HS-27A (cell line): Measurements from ENCODE around the gene TMEM209.
"Not testable (repeated sequence)": the region's sequence is repeated elsewhere in the genome, so short reads cannot be mapped to it uniquely, and the experiment has no call there.

Experiments
- DNase-seq: peaks from one replicate; pipeline ENCODE4 v3.0.0-alpha.2; 2012; ENCODE audit warnings: low read depth, missing footprints

TMEM209 gene

DNA sequence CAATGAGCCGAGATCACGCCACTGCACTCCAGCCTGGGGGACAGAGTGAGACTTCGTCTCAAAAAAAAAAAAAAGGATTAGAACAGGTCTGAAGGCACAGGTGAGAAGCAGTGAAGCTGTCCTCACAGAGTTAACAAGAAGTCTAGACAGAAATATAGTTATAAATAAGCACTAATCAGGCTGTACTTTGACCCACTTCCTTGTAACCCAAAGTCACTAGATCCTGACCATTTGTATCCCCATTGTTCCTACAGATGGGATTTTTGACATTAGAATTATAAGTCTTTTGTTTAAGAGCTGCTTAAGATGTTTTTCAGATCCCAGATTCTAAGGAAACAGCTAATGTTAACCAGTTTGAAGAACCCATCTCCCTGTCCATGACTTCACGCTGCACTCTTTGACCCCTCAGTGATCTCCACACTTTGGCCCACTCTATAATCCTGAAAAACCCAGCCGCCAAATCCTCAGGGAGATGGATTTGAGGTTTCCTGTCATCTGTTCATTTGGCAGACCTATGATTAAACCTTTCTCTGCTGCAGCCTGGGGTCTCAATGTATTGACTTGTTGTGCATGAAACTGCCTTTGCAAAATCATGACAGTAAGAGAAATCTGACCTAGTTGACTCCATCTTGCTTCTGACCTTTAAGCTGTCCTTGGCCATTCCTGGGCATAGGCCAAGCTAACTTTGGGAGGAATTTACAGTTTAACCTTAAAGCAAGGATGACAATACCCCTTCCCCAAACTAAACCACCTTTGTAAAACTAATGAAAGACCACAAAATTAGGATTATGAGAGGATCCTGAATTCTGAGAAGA lies 13.8 kb upstream of the TMEM209 start:
- DNase-seq = no peak

GRCh38 chr7:130216750-130217149 lies 11.5 kb upstream of the TMEM209 start:
- no peak for DNase-seq

DNA sequence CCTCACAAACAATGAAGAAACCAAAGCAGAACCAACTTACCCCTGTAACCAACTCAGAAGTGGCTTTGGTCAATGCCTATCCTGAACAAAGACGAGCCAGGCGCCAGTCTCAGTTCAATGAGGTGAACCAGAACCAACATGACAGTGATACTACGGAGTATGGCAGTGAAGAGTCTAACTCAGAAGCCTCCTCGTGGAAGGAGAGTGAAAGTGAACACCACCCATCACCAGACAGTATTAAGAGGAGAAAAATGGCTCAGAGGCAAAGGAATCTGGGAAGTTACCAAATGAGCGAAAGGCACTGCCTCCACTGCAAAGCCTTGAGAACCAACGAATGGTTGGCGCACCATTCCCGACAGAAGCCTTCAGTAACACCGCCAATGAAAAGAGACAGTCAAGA lies 10.8 kb upstream of the TMEM209 start:
- DNase-seq = no peak

GRCh38 chr7:130213828-130214227 lies 8.6 kb upstream of the TMEM209 start:
- no peak for DNase-seq

- DNase-seq = no peak
Observed at GRCh38 chr7:130210181-130210935, 5.2 kb upstream of the TMEM209 start.

GRCh38 chr7:130208516-130208915 lies 3.3 kb upstream of the TMEM209 start:
- DNase-seq = no peak

DNA sequence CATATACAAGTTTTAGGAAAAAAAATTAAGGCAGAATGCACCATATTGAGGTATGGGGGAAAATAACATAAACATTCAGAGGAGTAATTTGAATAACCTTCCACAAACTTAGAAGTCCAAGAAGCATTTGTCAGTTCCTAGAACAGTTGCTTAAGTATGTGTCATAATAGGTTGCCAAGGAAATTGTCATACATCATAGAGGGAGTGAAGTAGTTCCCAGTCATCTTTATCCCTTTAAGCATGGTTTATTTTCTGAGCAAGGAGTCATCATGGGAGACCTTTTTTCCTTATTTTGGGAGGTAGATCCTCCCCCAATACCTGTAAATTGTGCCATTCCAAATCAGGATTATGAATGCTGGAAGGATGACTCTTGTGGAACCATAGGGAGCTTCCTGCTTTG lies 2.4 kb upstream of the TMEM209 start, which contains the start of gene SSMEM1:
Gene SSMEM1, plus strand, starts transcription at position 219 of the 400 bp plus-strand sequence. Its CDS starts 51 bp downstream, at position 270.
- no peak for DNase-seq

DNA sequence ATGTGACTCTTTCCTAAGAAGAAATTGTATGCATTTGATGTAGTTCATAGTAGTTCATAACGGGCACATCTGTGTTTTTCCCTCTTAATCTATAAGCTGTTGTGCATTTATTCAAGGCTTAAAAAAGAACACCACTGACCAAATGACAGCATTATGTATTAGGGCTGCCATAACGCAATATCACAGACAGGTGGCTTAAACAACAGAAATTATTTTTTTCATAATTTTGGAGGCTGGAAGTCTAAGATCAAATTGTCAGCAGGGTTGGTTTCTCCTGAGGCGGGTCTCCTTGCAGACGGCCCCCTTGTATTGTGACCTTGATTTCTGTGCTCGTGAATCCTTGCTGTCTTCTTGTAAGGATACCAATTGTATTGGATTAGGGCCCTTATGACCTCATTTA lies 1.8 kb upstream of the TMEM209 start:
- no peak for DNase-seq

DNA sequence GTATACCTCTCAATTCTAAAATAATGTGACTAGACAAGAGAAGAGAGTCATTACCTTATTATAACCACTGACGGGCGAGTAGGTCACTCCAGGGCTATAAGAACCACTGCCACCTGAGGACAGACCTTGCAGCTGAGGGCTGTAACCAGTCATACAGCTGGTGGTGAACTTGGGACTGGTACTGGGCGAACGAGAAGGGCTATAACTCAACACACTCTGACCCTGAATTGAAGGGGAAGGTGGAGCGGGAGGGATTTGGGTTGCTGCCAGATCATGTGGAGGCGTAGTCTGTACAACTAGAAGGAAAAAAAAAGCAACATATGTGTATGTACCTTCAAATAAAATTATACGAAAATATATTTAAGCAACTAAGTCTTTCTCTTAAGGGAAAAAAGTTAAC lies 3.4 kb downstream of the TMEM209 start:
- DNase-seq = no peak

- DNase-seq = no peak
Observed at GRCh38 chr7:130197094-130197493, 8.1 kb downstream of the TMEM209 start.

DNA sequence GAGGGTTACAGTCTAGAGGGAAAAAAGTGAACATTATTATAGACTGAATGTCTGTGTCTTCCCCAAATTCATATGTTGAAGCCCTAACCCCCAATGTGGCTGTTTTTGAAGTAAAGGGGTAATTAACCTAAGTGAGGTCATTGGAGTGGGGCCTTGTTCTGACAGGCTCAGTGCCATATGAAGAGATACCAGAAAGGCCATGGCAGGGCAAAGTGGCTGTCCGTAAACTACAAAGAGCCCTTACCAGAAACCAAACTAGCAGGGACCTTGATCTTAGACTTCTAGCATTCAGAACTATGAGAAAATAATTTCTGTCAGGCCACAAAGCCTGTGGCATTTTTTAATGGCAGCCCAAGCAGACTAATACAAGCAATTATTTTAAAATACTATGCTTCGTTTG lies 8.7 kb downstream of the TMEM209 start:
- DNase-seq = no peak

DNA sequence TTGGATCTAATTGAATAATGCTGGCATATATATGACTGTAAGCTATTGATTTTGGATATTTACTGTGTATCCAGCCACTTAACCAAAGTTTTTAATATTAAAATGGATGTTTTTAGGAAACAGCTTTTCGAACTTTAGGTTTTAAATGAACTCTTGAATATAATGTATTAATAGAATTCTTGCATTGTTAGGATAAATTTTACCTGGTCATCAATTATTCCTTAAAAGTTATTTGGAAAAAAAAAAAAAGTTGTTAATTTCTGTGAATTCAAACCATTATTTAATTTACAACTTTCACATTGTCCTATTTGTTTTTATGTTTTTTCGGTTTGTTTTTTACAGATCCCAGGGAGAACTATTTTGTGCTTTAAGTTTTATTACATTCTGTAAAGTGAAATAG lies 9.8 kb downstream of the TMEM209 start:
- no peak for DNase-seq

GRCh38 chr7:130191791-130192190 lies 13.4 kb downstream of the TMEM209 start:
- DNase-seq = no peak

- no peak for DNase-seq
Observed at GRCh38 chr7:130189343-130189742, 15.9 kb downstream of the TMEM209 start.

DNA sequence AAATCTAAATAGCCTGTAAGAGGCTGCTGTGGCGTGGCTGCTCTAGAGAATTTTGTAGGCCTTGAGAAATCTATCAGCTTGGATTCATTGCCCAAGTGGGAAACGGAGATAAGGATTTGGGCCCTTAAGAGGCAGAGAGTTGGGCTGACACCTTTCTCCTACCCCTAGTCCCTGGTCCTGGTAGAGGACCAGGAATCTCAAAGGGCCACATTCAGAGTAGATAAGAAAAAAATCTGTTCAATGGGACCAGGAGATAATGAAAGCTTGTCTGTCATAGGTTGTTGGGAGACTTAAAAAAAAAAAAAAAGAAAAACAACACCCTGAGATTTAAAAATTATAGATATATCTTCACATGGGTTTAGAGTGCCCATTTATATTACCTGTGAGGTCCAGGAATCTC lies 17.8 kb downstream of the TMEM209 start:
- DNase-seq = no peak

GRCh38 chr7:130184349-130184748 lies 20.9 kb downstream of the TMEM209 start:
- not testable (repeated sequence) for DNase-seq

GRCh38 chr7:130182990-130183389 lies 22.2 kb downstream of the TMEM209 start:
- DNase-seq = no peak

DNA sequence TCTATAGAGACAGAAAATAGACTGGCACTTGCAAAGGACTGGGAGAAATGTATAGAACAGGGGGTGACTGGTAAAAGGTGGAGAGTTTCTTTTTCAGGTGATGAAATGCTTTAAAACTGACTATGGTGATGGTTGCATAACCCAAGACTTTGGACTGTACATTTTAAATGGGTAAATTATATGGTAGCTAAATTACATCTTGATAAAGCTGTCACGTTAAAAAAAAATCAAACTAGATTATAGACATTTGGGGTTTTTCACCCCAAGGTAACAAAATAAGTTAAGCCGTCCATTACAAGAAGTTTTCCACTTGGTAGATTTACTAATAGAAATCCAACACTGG lies 24.0 kb downstream of the TMEM209 start:
- DNase-seq = no peak

DNA sequence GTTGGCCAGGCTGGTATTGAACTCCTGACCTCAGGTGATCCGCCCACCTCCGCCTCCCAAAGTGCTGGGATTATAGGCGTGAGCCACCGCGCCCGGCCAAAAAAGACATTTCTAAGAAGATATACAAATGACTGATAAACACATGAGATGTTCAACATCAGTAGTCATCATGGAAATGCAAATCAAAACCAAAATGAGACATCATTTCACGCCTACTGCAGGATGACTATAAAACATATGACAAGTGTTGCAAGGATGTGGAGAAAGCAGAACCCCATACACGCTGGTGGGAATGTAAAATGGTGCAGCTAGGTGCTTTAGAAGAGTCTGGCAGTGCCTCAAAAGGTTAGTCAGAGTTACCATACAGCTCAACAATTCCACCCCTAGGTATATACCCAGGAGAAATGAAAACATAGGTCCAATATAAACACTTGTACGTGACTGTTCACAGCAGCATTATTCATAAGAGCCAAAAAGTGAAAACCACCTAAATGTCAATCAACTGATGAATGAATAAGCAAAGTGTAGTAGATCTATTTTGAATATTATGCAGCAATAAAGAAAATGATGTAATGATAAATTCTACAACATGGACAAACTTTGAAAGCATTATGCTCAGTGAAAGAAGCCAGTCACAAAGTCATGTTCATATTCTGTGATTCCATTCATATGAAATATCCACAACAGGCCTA lies 24.5 kb downstream of the TMEM209 start:
- no peak for DNase-seq

DNA sequence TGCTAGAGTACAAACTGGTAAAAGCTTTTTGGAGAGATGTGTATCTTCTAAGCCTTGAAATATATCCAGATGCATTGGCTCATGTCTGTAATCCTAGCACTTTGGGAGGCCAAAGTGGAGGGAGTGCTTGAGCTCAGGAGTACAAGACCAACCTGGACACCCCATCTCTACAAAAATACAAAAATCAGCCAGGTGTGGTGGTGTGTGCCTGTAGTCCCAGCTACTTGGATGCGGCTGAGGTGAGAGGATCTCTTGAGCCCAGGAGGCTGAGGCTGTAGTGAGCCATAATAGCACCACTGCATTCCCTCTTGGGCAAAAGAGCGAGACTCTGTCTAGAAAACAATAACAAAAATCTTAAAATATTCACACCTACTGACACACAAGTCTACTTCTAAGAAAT lies 25.6 kb downstream of the TMEM209 start:
- DNase-seq = no peak

- DNase-seq = no peak
Observed at GRCh38 chr7:130178251-130178650, 27.0 kb downstream of the TMEM209 start.

GRCh38 chr7:130174237-130174959 lies 30.8 kb downstream of the TMEM209 start:
- DNase-seq = no peak
